GM21528 (cell line): ENCODE results near the gene HMGB4.

ENCODE experiments used
- ATAC-seq: cut with Tn5 transposase; IDR thresholded peaks from one replicate; pipeline ENCODE4 v1.9.1; 2021; ENCODE audit warnings: mild to moderate bottlenecking, moderate library complexity; ENCODE audit not compliant: unreplicated experiment, low FRiP score

The HMGB4 gene

DNA sequence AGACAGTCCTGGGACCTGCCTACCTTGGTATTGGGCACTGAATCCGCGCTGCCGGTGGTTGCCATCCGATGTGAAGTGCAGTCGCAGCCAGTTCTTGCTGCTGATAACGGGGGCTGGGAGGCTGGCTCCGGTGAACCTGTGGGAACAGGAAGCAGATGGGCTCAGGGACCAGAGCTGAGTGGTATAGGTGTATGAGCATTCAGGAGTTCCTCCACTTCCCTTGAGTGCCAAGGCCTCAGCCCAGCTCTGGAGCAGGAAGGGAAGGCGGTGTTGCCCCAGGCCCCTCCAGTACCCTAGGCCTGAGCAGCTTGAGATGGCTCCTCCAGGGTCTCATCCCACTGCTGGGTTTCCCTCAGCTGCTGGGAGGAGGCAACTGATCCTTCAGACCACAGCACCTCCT, 17.0 kb upstream of the HMGB4 start:
- no peak for ATAC-seq

DNA sequence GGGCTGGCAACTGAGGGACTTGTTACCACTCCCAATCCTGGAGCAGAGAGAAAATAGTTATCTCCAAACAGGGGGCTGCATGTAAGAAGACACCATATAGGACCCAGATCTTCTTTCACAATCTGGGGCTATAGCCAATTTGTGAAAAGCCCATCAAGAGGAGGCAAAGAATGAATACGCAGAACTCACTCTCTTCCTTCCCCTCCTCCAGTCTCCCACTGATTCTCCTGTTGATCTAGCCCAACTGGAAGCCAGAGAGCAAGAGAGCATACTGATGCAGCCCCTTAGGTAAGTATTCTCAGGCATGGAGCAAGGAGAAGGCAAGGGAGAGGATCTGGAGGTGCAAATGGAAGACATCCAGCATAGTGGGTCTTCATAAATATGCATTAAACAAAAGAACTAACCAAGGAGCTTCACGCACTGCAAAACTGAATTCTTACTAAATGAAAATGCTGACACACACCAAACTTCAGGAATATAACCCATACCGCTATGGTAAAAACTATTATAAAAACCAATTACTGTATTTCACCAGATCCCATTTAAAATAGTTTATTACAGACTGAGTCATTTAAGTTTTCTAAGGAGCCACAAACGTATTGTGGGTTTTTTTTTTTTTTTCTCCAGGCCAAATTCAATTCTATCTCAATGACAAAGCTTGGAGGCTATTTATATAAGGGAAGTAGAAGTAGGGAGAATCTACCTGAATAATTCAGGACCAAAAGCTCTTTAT, 15.5 kb upstream of the HMGB4 start:
- no peak for ATAC-seq

DNA sequence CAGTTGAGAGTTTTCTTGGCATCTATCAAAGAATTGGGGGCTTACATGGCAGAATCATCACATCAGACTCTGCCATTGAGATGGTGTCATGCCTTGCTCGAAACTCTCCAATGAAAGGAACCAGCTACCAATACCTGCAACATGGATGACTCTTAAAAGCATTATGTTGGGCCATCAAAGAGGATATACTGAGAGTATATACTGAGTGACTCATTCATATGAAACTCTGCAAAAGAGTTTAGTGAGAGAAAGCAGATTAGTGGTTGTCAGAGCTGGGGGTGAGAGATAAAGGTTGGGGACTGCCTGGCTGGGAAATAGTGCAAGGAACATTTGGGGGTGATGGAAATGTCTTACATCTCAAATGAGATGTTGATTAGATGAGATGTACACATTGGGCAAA, 14.7 kb upstream of the HMGB4 start:
- no peak for ATAC-seq

DNA sequence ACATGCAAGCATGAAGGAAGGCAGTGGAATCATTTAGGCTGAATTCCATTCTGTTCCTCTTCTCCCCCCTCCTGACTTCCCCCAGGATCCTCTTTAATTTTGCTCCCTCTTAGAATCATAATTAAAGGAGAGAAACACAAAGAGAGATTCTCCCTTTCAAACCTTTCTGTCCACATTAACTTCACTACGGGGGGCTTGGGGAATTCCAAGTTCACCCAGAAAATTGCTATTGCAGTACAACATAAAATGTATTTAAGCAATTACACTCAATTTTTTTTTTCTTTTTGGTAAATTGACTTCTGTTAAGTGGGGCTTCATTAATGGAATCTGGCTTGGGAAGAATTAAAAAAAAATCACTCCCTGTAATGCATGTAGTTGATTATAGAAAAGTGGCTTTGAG, 13.4 kb upstream of the HMGB4 start:
- no peak for ATAC-seq

DNA sequence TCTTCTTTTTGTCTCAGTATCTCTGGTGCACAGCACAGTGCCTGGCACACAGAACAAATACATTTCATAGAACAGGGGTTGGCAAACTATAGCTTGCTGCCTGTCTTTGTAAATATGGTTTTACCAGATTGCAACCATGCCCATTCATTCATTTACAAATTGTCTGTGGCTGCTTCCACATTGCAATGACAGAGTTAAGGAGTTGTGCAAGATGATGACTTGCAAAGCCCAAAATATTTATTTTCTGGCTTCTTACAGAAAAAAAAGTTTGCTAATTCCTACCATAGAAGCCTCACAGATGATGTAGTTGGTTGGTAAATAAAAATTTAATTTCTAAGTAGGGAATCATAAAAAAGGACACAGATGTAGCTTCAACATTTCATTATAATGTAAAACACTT, 11.2 kb upstream of the HMGB4 start:
- no peak for ATAC-seq

DNA sequence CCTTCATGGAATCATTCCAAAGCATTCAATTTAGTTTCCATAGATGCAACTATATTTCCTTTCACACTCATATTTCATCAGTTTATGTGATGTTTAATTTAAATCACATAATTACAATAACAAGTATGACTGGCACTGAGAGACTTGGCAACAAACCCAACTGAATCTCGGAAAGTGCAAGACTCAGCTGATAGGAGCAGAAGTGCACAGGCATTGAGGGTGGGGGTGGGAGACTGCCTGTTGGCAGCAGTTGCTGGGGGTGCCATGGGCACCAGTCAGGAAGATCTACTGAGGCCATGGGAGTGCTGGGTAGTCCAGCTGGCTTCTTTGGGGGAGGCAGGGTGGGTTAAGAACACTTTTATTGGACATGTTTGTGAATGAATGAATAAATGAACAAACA, 10.4 kb upstream of the HMGB4 start:
- ATAC-seq = no peak

DNA sequence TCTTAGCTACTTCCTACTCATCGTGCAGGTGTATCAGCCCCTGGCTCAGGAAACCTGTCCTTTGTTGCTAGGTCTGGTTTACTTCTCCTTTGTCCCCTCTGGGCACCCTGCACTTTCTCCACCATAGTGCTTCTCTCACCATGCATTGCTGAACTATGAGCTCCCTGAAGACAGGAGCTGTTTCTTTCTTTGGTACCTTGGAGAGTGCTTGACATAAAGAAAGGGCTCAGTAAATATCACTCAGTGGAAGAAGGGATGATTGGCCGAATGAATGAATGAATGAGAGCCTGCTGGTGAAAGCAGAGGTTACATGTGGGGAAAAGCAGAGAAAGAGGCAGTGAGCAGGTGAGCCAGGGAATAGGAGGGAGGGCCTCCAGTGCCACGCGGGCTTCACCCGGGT, 9.8 kb upstream of the HMGB4 start:
- no peak for ATAC-seq

DNA sequence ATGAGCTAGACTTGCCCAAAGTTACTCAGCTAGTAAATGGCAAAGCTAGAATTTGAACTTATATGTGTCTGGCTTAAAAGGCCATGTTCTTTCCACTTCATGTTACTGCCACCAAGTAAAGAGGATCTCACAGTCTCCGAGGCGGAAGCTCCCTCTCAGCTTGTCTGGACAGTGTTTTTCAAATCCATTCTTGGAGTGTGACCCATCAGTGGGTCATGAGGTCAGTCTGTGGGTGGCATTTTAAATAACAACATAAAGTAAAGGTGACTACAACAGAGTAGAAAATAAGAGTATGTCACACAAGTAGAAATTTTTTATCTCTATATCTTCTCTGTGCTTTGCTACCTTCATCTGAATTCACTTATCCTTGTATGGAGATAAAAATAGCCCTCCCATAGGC, 3.2 kb upstream of the HMGB4 start:
- ATAC-seq = no peak

DNA sequence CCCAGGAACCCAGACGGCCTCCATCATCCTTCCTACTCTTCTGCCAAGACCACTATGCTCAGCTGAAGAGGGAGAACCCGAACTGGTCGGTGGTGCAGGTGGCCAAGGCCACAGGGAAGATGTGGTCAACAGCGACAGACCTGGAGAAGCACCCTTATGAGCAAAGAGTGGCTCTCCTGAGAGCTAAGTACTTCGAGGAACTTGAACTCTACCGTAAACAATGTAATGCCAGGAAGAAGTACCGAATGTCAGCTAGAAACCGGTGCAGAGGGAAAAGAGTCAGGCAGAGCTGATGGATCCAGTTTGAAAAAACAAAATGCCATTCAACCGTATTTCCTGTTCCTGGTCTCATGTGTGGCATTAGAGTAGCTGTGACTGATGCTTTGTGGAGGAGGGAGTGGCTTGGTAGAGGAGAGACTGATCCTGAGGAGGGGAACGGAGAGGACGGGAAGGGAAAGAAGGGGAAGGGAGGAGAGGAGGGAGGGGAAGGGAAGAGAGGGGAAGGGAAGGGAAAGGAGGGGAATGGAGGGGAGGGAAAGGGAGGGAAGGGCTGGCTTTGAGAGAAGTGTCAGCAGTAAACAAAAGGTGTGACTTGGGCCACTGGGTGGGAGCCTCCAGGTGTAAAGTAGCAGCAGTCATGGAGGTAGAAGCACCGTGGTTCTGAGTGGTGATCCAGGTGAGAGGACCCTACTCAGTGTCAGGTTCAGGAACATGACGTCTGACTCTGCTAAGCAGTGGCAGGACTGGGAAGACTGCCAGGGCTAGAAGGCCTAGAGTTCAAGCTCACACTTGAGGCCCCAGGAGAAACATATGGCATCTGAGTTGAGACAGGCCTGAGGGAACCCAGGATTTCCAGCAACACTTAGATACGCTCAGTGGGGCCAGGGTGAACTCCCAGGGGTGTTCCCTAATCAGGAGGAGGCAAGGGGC, 846 bp downstream of the HMGB4 start:
- ATAC-seq = no peak

DNA sequence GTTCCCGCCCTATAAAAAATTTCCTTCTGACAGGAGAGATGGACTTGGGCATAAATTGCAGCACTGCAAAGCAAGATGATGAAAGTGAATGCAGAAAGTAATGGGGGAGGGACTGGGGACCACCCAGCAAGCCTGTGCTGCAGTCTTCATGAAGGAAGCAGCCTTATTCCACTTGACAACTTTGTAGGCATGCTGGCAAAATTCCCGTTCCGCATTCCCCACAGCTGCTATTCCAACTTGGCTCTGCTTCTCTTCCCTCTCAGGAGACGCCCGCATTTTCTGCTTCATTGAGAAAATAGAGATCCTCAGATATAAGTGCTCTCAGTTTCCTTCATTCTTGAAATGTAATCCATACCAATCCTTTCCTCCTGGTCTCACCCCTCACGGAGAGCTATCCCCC, 2.4 kb downstream of the HMGB4 start:
- no peak for ATAC-seq

DNA sequence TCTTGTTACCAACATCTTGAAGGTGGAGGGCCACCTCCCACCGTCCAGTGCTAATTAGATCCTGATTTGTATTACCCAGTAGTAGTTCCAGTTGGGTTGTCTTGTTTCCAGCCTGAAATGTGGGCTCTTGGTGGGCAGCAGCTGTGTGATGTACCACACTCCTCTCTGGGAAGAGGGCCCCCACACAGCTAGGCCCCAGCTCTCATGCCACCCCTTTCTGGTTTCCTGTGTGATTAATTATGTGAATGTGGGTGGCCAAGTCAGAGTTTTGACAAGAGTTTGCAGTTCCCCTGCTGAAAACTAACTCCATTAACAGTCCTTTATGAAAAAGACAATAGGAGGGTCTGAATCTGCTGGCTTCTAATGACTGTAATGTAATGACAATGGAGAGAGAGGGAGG, 3.8 kb downstream of the HMGB4 start:
- no peak for ATAC-seq

DNA sequence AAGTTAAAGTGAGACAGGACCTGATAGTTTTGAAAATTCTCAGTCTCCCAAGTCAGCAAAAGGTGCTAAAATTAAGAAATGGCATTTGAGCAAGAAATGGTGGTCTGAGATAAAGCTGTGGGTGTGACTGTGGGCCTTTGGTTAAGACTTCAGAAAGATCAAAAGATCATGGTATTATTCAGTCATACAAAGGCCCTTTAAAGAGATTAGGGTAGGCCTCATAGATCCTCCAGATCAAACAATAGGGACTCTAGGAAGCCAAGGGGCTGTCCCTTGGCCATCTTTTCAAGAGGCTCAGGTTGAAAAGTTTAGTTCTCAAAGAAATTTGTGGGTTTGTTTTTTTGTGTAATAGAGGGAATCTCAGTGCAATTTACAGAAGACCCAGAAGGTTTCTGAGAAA, 8.4 kb downstream of the HMGB4 start:
- ATAC-seq = no peak

DNA sequence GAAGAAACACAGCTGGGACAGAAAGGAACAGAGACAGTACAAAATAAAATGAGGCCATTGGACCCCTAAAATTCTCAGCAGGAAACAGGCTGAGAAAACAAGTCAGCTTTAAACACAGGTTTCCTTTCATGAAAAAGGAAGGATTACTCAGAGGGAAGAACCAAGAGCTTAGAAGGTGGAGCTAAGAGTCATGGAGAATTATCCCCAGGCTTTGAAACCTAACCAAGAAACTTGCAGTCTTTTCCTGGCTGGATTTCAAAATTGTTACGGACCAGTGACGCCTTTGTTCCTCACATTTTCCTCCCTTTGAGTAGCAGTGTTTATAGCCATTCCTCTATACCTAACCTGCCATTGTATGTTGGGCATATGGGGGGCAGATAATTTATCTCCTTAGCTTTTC, 8.8 kb downstream of the HMGB4 start:
- no peak for ATAC-seq

DNA sequence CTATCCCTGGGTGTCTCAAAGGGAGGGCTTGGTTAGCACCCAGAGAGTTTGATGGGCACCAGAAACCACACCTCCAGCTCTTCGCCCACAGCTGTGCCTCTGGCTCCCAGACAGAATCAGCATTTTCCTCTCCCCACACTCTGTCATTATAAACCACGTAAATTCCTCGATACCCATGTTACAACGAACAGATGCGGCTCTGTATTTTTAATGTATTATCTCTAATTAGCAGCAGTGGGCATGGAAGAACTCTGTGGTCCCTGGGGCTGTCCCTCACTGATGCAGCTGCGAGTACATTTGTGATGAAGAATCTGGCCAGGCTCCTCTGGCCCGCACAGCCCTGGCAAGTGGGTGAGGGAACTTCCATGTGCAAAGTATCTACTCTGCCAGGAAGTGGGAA, 10.8 kb downstream of the HMGB4 start:
- no peak for ATAC-seq

DNA sequence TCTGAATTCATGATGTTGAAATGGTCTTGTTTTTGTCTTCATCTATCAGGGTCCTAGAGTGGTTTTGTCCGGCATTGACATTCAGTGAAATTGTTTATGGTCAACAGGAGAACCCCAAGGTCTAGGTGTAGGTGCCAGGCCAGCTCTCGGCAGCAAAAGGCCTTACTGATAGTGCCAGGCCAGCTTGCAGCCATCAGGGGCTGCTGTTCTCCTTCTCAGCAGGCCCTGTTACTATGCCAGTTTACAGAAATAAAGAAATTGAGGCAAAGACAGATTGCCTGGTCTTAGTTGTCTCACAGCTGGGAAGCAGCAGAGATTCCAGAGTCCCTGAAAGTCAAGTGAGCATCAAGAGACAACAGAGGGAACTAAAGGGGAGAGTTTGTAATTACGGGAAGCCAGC, 12.0 kb downstream of the HMGB4 start:
- no peak for ATAC-seq

DNA sequence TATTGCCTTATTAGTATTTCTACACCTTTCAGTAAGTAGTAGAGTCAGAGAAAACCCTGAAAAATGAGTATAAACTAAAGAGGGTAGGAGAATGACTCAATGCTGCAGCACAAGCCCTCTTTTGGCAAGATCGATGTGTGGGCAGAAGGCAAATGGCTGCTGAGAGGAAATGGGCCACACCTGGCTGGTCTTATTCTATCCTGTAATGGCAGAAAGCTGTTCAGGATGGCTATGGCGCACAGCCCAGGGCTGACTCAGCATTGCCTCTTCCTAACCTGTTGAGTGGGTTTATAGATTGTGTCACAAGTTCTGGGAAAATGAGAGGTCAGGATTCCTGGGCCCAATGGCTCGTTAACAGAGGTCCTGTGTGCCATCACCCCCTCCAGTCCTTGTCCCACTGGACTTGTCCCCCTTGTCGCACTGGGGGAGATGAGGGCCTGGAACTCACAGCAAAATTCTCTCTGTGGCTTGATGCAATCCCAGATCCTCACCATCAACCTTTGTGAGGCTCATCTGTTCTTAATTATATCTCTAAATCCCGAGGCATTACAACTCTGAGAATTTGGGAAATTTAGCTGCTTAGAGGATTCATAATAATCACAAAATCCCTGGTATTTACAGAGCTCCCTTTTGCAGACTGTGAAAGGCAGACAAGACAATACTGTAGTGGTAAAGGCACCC, 13.2 kb downstream of the HMGB4 start:
- ATAC-seq = no peak

DNA sequence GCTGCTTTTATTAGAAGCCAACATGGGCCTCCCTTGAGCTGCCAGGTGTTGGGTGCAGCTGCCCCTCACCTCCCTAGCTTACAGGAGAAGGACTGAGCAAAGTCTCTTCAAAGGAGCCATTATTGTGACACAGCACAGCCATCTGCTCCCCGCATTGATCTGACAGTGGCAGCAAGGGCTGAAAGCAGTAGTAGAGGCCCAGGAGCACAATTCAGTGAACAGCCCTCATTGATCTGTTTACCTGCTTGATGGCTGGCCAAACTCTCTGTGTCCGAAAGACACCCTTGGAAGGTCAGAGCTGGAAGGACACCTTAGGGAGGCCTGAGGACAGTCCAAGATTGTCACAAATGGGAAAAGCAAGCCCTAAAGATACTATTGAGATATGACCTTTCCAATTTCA, 14.5 kb downstream of the HMGB4 start:
- no peak for ATAC-seq

DNA sequence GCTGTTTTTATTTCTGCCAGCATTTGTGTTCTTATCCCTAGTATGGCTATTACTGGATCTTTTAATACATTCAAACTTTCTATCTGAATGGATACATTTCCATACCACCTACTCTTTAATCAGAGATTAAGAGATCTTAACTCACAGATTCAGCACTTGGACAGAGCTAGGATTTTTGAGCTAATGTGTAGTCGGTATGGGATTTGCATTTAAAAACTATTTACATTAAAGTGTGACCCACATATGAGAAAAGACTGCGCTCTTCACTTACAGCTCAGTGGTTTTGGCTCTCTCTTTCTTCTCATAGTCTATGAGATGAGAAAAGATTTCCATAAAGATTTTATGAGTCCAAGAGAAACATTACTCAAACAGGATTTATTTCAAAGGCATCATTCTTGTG, 16.4 kb downstream of the HMGB4 start:
- no peak for ATAC-seq

DNA sequence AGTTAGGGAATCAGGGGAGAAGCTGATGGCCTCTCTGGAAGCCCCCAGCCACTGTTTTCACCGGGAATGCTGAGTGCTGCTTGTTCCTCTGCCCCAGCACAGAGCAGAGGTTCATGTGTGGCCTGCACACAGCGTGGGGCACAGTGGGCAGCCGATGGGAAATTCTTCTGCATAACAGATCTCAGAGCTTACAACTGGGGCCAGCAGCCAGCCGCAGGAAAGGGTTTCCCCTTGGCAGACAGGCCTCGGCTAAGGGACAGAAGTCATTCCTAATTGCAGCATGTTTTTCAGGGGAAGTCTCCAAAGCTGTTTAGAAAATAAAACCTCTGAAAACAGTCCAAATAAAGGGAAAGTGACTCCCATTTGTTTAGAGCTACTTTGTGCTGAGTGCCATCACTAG, 22.6 kb downstream of the HMGB4 start:
- ATAC-seq = no peak

DNA sequence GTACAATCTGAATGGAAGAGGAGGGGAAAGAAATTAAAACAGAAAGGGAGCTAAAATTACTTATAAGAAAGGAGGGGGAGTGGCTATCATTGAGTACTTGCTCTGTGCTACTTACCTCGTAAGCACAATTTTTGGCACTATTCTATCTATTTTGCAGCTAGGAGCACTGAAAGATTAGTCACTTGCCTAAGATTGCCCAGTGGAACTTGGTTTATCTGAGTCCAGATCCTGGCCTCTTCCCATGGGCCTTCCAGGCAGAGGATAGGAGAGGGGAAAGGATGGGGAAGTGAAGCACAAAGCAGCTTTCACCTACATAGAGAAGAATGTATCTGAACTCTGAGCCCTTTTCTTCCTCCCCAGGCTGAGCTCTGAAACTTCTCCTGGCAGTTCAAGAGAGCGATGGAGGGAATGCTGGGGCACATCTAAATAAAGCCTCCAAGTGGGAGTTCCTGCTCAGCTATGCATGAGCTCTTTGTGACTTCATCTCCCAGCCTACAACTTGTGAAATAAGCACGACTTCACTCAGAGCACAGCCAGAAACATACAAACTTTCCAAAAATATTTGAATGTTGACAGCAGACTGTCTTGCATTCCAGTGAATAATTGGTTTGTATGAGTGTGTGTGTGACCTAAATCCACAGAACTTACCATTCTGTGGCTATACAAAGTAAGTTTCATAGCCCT, 29.4 kb downstream of the HMGB4 start:
- ATAC-seq = no peak

DNA sequence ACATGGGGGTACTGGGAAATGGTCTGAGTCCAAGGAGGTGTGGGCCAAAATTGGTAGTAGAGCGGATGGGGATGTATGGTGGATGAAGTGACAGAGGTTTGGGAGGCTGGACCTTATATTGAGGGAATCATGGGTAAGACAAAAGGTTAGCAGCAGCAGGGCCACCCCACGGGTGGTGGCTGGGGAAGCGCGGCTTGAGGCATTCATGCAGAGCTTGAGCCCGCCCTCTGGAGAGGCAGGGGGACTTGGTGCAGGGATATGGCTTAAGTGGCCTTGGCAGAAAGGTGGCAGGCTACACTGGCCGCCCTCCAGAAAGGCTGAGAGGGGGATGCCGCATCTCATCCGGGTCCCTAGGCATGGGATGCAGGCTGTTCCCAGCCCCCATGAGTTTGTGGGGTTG, 31.5 kb downstream of the HMGB4 start:
- ATAC-seq = no peak
